GM19395 (cell line): ENCODE results near the gene CDH5.

Experiments
- ATAC-seq: cut with Tn5 transposase; IDR thresholded peaks from one replicate; pipeline ENCODE4 v1.9.1; 2021; ENCODE audit warnings: mild to moderate bottlenecking, moderate library complexity; ENCODE audit not compliant: unreplicated experiment

The CDH5 gene

DNA sequence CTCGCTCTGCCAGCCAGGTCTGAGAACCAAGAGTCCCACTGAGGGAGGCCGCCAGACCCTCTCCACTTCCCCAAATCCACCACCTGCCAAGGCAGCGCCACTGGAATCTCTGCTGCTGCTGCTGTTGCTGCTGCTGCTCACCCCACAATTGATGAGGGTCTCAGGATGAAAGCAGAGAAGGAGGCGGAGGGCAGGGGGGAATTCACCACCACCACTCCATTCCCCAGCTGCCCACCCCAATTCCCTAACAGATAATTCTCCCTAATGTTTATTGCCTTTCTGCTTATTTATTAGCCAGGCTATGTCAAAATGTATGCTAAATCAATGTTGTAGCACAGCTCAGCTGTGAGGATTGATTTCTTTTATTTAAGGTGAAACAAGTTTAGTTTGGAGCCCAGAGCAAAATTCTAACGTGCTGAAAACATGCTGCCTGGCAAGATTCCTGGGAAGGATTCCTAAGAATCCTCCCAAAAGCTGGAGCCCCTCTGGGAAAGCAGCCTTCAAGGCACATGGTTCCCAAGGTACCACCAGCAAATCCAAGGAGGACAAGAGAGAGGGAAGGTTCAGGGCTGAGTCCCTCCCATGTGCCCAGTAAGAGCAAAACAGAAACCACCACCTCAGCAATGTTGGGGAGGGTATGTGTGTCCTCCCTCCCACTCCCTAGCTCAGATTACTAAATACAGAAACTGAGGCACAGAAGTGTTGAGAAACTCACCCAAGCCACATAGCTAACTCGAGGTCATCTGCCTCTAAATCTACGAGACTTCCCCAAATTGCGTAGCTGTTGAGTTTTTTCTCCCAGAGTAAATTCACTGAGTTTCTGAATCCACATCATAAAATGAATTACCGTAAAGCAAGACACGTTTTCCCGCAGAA, 12.2 kb upstream of the CDH5 start:
- ATAC-seq, result no peak

DNA sequence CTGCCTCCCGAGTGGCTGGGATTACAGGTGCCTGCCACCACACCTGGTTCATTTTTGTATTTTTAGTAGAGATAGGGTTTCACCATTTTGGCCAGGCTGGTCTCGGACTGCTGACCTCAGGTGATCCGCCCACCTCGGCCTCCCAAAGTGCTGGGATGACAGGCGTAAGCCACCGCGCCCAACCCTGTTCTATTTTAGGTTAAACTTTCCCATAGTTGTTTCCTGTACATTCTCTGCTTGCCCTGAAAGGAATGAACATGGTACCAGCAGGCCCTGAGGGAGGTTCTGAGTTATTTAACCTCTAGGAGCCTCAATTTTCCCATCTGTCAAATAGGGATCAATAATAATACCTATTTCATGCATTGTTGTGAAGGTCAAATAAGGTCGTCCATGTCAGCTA, 11.0 kb upstream of the CDH5 start:
- ATAC-seq, result no peak

DNA sequence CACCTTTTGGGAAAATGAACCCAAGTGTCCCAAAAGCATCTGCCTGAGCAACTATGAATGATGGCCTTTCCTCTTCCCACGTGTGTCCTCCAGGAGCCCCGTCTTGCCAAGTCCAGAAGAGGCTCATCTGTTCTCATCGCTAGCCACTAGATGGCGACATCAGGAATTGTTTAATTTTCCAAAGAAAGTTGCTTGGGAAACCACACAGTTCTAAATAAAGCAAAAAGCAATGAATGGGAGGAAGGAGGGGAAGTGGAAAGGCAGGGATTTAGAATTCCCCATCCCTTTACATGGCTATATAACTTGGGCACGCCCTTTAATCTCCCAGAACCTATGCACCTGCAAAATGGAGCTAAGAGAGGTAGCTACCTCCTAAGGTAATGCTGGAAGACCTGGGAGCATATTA, 9.0 kb upstream of the CDH5 start:
- ATAC-seq, result no peak

DNA sequence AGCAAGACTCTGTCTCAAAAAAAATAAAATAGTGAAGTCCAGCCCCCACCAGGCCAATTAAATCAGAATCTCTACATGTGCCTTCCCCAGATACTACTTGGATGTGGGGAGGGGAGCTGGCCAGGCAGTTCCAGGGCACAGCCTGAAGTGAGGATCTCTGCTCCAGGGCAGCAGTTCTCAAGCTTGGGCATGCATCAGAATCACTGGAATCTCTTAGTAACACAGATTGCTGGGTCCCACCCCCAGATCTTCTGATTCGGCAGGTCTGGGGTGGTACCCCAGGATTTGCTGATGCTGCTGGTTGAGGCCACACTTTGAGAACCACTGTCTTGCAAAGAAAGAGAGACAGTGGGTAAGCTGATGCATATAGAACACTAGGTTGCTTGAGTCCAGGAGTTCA, 8.3 kb upstream of the CDH5 start:
- ATAC-seq, result no peak

DNA sequence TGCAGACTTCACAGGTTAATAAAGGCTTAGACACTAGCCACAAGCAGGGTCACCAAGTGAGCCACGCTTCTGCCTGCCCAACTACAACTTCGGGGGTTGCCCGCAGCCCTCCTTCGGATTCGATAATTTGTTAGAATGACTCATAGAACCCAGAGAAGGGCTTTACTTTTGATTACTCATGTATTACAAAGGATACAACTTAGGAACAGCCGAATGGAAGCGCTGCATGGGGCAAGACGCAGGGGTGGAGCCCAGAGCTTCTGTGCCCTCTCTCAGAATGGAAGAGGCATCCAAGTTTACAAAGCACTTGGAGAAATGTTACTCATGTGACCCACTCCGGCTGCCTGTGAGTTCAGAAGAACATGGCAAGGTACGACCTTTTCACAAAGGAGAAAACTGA, 7.5 kb upstream of the CDH5 start:
- ATAC-seq, result no peak

DNA sequence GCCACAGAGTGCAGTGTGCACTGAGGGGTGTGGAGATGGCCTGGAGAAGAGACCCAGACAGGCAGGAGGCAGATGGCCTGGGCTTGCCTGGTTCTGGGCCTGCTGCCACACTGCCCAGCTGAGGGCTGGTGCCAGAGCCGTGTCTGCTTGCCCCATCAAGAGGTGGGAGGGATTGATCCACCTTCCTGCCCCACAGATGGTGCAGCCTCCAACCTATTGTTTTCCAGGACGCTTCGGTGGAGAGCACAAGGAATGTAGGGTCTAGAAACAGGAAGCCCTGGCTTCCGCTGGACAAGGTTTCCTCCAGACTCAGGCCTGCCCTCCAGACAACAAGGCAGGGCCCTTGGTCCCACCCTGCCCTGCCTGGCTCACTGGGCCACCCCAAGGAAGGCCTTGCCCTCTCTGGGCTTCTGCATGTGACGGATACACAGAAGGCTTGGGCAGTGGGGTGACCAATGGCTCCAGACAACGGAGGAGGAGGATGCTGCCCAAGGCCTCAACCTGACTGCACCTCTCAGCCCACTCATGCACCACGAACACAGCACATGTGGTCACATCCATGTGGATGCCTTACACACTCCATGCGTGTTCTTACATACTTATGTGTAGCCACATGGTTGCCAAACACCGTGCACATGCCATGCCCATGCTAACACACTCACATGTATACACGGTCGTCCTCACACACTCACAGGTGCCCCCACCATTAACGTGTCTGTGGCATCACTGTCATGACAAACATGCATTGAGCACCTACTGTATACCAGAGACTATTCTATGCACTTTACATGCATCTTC, 6.5 kb upstream of the CDH5 start:
- no peak for ATAC-seq

DNA sequence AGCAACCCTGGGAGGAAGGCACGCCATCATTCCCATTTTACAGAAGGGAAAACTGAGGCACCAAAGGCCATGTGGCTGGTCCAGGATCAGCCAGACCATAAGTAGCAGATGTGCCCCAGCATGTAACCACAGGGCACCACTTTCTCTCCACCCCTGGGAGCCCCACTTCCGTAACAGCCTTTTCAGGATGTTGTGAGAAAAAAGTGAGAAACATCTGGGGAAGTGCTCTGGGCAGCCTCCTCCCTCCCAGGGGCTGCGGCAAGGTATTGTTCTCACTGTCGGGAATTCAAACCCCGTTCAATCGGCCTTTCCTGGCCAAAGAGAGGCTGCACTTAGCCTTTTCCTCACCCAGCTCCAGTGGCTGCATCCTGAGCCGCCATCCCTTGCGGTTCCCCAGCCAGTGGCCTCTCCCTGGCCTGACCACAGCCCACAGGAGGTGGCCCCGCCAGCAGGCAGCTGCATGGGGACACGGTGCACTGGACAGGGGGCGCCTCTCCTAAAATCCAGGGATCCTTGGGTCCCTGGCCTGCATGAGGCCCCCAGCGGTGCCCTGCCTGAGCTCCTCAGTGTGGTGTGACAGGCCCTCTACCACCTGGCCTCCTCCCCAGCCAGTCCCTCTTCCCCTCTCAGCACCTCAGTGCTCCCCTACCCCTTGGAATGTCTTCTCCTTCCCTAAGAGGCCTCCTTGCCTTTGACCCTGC, 5.7 kb upstream of the CDH5 start:
- no peak for ATAC-seq

DNA sequence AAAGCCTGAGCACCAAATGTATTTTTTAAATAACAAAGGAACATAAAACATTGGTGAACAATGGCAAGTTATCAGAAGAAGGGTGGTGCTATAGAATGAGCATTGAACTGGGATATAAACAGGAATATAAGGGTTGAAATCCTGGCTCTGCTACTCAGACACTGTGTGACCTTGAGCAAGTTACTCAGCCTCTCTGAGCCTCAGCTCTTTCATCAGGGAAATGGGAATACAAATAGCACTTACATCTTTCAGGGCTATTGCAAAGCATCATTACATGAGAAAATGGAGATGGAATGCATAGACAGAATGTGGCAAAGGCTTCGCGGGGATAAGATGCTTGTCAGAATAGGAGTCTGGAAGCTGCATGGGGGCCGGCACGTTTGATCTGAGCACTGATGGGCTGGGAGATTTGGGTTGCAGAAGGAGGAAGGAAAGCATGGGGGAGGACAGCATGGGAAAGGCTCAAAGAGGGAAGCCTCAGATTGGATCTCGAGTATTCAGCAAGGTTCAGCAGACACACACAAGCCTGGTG, 4.8 kb upstream of the CDH5 start:
- no peak for ATAC-seq

DNA sequence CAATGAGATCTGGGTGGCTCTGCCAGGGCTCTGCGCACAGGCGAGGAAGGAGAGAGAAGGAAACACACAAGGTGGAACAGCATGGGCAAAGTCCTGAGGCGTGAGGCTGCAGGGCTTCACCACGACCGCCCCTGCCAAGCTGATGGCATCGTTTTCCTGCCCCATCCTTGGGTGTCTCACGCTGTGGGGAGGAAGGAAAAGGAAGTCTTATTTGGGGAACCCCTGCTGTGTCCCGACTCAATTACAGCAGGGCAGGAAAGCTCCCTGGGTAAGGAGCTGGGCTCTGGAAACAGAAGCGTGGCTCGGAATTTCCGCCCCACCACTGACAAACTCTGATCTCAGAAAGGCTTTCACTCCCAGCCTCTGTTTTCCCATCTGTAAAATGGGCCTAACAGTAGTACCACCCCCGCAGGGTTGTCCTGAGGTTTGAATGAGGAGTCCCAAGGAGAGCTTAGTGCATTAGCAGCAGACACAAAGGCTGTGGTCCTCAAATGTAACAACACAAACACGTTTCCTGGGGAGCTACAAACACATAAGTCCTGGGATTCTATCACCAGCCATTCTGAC, 3.2 kb upstream of the CDH5 start:
- ATAC-seq, result no peak

DNA sequence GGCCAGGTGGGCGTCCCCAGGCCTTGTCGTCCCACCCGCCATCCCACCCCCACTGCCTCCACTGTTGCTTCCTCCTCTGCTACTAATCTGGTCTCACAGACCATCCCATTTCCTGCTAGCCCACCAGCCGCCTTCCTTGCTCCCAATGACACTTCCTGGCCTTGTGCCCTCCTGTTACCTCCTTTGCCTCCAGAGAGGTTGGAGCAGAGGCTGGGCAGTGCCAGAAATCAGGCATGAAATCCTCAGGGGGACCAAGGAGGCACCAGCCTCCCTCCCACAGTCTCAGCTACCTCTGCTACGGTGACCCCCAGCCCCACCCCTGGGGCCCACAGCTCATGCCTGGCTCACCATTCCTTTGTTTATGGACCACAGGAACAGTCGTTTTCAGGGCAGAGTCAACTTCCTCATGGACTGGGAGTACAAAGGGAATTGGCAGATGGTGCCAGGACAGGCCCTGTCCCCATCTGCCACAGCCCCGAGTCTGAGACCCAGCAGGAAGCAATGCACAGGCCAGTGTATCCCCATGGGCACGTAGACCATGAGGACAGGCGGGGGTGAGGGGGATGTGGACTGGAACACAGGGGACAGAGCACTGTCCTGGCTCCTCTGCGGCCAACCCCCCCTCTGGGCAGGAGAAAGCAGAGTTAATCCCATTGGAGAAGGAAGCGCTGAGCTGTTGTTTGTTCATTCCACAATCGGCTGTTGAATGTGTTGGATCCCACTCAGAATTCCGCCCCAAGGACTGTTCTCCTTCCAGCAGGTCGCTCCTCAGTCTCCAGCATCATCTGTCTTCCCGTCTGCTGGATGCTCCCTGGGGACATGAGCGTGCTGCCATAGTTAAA, 2.2 kb upstream of the CDH5 start:
- ATAC-seq, result no peak

DNA sequence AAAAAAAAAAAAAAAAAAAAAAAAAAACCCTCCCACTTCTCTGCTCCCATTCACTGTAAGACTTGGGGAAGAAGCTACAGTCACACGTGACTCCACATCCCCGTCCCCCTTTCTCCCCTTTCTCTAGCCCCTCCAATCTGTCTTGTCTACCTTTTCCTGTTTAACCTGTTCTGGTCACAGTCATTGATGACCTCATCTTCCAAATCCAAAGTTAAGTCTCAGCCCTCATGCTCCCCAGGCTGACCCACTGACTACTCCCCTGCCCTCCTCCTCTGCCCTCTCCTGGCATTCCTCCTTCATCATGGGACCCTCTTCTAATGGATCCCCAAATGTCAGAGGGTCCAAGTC, 1.6 kb upstream of the CDH5 start:
- no peak for ATAC-seq

DNA sequence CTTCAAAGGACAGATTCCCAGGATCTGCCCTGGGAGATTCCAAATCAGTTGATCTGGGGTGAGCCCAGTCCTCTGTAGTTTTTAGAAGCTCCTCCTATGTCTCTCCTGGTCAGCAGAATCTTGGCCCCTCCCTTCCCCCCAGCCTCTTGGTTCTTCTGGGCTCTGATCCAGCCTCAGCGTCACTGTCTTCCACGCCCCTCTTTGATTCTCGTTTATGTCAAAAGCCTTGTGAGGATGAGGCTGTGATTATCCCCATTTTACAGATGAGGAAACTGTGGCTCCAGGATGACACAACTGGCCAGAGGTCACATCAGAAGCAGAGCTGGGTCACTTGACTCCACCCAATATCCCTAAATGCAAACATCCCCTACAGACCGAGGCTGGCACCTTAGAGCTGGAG, 840 bp upstream of the CDH5 start:
- no peak for ATAC-seq

DNA sequence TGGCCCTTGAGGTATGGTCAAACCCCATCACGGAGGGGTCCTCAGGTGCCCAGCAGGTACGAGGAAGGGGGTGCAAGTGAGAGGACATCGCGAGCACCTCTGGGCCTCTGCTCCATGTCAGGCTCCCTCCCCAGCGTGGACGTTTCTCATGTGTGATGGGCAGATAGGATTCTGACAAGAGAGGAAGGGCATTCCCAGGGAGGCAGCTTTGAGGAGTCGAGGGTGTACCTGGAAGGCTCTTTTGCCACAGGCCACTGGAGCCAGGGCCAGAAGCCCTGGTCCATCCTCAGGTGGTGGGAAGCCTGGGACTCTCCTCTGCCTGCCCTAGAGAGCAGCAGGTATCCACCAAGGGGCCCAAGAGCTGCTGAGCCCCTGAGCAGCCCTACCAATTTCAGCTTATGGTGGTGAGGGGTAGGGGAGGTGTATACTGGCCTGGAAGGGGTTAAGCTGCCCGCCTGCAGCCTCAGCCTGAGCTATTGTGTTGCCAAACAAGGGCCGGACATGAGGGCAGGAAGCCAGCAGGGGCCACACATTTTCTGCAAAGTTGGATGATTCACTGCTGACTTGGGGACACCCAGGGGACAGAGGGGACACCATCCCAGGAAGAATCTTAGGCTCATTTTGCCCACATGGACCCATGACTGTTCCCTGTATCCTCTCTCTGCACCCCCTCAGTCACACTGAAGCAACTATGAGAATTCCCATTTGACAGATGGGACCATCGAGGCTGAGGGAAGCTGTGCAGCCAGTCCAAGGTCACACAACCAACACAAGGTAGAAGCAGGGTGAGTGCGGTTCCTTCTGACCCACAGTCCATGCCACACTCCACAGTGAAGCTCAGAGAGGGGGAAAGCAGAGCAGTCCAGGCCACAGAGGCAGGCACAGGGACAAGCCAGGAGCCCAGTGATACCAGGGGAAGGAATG, 1.7 kb downstream of the CDH5 start:
- ATAC-seq, result no peak

DNA sequence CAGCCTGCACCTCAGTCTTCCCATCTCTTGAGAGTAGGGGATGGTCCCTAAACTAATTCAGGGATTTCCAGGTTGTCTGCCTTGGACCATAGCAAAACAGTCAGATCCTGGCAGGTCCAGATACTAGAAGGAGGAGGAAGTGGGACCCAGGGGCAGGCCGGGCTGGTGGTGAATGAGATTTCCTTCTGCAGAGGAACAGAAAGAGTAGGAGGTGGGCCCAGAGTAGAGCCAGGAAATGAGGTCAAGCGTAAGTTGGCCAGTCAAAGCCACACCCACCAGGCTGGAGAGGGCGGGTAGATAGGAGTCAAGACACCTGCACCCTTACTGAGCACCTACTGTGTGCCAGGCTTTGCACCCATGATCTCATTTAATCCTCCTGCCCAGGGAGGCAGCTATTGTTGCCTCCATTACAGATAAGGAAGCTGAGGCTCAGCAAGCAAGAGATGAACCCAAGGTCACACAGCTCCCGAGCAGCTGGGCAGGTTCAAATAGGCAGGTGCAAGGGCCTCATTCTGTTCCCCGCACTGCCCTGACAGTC, 2.6 kb downstream of the CDH5 start:
- no peak for ATAC-seq

DNA sequence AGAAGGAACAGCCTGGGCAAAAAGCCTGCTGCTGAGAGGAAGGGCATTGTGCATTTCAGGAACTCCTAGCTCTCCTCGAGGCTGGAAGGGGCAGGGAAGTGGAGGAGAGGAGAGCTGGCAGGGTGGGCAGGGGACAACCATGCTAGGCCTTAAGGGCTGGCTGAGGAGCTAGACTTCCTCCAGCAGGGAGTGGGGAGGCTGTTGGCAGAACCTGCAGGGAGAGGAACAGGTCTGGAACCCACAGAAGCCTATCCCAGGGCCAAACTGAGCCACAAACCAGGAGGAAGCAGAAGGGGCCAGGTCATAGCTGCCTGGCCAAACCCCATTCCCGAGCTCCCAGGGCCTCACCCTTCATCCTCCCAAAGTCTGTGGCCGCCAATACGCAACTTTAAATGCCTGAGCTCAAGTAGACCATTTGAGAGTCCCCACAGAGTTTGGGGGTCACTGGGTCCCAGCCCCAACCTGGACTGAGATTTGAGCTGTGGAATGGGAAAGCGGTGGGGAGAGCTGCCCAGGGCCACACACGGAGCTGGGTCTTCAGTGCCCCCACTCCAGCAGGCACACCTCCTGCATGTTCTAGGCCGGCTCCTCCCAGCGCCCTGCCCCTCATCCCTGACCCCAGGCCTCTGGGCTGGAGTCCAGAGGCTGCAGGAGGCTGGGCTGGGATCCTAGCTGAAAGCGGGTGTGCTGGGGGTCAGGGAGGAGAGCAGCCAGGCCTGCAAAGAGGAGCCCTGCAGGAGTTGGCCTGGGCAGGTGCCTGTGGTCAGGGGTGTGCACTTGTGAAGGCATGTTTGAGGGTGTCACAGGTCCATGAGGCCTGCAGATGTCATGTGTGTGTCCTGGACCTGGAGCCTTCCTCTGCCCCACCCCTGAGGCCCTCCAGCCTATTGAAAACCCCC, 4.5 kb downstream of the CDH5 start:
- ATAC-seq, result no peak

DNA sequence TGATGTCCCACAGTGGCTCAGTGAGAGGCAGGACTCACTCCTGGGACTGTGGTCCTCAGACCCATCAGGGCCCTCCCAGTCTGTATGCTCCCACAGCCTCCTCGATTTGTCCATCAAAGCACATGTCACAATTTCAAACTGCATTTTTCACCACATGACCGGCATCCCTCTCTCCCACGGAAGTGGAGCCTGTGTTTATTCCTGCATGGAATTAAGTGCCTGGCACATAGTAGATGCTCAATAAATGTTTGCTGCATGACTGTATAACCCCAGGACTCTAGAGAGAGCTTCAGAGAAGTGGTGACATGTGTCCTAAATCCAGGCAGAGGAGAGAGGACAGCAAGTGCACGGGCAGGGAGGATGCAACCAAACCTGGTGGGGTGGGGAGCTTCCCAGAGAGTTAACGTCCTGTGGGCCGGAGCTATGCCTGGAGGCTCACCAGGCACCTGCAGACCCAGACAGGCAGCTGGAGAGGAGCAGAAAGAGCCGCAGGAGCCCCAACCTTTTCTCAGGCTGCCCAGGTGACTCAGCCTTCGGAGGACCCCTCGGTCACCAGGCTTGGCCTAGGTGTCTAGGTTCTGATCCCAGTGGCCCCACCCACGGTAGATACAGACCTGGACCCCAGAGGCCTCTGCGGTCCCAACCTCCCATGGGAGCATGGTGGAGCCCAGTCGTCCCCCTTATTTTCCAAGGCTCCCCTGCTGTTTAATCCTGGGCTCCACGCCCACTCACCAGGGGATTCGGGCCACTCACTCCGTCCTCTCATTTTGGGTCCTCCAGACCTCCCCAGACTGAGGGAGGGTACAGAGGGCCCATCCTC, 5.8 kb downstream of the CDH5 start:
- no peak for ATAC-seq

DNA sequence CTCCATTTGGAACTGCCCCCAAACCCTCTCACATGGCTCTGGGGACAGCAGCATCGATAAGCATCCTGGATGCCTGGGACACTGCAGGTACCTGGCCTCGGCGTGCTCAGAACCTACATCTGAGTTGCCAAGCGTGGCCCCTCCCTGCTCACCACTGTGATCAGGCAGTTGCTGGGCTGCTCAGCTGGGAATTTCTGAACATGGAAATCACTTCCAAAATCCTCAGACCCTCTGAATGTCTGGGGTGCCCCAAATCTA, 6.3 kb downstream of the CDH5 start:
- no peak for ATAC-seq
